Airway epithelial cell (primary cell): ENCODE data around the gene CNTN2. TPM values are rescaled to one million over a fixed set of nuclear protein-coding genes. Genes with fewer than 3 reads are reported as not detected.

Source experiments
- total RNA-seq: library from RNA; depleted of rRNA; stranded (reverse); fragments of >200 nt; gene quantifications from 2 replicates; pipeline ENCODE4 v1.2.3, GENCODE V29; 2015

The CNTN2 gene, protein sequence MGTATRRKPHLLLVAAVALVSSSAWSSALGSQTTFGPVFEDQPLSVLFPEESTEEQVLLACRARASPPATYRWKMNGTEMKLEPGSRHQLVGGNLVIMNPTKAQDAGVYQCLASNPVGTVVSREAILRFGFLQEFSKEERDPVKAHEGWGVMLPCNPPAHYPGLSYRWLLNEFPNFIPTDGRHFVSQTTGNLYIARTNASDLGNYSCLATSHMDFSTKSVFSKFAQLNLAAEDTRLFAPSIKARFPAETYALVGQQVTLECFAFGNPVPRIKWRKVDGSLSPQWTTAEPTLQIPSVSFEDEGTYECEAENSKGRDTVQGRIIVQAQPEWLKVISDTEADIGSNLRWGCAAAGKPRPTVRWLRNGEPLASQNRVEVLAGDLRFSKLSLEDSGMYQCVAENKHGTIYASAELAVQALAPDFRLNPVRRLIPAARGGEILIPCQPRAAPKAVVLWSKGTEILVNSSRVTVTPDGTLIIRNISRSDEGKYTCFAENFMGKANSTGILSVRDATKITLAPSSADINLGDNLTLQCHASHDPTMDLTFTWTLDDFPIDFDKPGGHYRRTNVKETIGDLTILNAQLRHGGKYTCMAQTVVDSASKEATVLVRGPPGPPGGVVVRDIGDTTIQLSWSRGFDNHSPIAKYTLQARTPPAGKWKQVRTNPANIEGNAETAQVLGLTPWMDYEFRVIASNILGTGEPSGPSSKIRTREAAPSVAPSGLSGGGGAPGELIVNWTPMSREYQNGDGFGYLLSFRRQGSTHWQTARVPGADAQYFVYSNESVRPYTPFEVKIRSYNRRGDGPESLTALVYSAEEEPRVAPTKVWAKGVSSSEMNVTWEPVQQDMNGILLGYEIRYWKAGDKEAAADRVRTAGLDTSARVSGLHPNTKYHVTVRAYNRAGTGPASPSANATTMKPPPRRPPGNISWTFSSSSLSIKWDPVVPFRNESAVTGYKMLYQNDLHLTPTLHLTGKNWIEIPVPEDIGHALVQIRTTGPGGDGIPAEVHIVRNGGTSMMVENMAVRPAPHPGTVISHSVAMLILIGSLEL
- total RNA-seq, result 0.07 TPM in 1 of 2 replicates, not detected in the other

DNA sequence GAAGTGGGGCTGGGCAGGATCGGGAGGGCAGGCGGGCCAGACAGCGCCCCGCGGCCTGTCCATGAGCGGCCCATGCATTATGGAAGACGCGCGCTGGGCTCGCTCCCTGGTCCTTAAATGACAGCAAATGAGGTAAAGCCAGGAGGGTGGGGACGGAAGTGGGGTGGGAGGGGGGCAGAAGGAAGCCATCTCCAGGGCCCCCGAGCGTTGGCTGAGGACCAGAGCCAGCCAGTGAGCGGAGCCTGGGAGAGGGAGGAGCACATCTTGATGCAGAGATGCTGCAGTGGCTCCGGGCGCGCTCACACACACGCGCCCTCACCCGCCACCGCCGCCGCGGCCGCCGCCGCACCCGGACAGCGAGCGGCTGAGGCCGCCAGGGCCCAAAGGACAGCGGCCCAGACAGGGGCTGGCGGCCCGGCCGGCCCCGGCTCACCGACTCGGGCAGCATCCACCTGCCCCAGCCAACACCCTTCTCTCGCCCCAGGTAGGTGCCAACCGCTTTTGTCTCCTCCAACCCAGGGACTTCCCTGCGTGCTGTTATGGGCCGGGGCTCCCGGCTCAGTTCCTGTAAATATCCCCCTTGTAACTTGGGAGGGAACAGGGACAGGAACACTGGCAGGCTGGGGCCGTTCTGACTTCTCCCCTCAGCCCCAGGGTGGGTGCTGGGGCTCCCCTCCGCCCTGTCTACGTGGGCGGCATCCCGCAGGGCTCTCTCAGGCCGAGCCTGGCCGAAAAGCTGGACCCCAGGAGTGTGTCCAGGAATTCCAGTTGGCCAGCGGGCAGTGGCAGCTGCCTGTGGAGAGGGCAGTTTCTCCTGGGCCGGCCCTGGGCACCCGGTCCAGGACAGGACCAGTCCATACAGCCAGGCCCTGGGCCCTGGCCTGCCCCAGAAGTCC, at the start of gene CNTN2:
TSS of gene CNTN2 (plus strand) at position 302 of the 896 bp plus-strand sequence. CDS start 9,974 bp downstream, outside the sequence.

DNA sequence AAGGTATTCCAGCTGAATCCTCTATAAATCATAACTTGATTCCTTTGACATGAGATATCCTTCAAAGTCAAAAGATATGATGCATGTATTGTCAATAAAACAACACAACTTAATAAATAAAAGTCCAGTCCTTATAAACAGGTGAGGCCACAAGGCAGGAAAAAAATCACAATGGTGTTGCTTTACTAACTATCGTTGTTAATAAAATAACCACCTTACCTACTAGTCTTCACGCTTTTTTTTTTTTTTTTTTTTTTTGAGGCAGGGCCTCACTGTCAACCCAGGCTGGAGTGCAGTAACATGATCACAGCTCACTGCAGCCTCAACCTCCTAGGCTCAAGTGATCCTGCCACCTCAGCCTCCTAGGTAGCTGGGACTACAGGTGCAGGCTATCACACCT, 41.3 kb downstream of the CNTN2 start, which contains the start of gene TMEM81:
TSS of gene TMEM81 (minus strand) at position 101 of the 400 bp plus-strand sequence. CDS start 140 bp downstream, outside the sequence.

DNA sequence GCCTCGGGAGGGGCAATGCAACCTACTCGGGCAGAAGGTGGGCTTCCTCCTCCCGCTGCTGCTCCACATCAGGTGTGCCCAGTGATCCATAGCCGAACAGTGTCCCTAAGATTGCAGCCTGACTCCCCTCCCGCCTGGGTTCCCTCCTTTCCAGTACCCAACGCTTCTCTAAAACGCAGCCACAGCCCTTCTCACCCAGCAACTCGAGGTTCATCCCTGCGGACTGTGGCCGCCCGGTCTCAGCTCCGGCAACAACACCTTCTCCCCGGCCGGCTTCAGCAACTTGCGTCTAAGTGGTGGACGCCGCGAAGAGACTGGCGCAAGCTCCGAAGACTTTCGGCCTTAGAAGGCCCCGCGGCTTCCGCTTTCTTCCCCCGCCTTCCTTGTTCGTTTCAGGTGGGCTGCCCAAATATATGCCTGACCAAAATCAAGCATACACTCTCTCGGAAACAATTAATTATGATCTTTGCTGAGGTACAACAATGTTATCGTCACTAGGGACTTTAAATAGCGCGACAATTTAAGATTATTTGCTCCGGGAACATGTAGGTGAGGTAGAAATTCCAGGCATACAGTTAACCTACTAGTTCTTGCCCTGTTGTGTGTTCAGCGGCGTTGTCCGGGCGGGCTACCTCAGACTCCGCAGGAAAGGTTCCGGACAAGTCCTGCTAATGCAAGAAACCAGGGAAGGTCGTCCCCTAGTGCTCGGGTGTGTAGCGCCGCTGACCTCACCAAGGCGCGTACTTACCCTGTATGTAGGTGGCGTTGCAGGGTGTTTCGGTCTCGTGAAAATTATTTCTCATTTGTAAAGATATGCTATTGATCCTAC, 78.9 kb downstream of the CNTN2 start, which contains the start of gene RBBP5:
TSS of gene RBBP5 (minus strand) at position 319 of the 829 bp plus-strand sequence. CDS start at position 214, 105 bp downstream.

Other genes with a start within 250 kb of the CNTN2 start
- 4.0 and 5.4 TPM in 2 replicates for gene NFASC, start 172.3 kb upstream of the CNTN2 start, total RNA-seq
- 0.78 and 1.9 TPM in 2 replicates for gene TMEM81, start 41.2 kb downstream of the CNTN2 start, total RNA-seq
- gene RBBP5, start 78.8 kb downstream of the CNTN2 start, total RNA-seq, result 7.6 and 10.2 TPM in 2 replicates
- gene DSTYK, start 168.5 kb downstream of the CNTN2 start, total RNA-seq, result 7.2 and 8.9 TPM in 2 replicates
- 4.3 and 4.7 TPM in 2 replicates for gene TMCC2, start 184.7 kb downstream of the CNTN2 start, total RNA-seq